K562 (cell line): ENCODE measurements around the gene MPHOSPH9. TPM values are rescaled to one million over a fixed set of nuclear protein-coding genes. Genes with fewer than 3 reads are reported as not detected.
A peak's percentile ranks its signal among the peaks of the same experiment; 100 is the strongest.

Experiments used
- CBFA2T3 ChIP-seq: fragments of 450-650 bp; IDR thresholded peaks from 2 replicates; pipeline ENCODE4 v1.6.1; 2017
- EGR1 ChIP-seq: fragments of 450-650 bp; conservative IDR thresholded peaks from 2 replicates; pipeline ENCODE4 v1.6.1; 2017; ENCODE audit warnings: mild to moderate bottlenecking
- GATAD2A ChIP-seq: fragments of 450-650 bp; IDR thresholded peaks from 2 replicates; pipeline ENCODE4 v1.6.1; 2017
- HDAC3 ChIP-seq: fragments of 450-650 bp; IDR thresholded peaks from 2 replicates; pipeline ENCODE4 v1.6.1; 2018; ENCODE audit warnings: borderline replicate concordance, mild to moderate bottlenecking, moderate library complexity; ENCODE audit not compliant: partially characterized antibody
- IFI16 ChIP-seq: fragments of 250-450 bp; sonication (Bioruptor Pico); IDR thresholded peaks from 2 replicates; pipeline ENCODE4 v2.1.2; 2022; ENCODE audit warnings: mild to moderate bottlenecking, inconsistent platforms
- KDM1A ChIP-seq, 2 experiments: fragments of 450-650 bp; IDR thresholded peaks; 2 replicates each; pipeline ENCODE4 v1.6.1; 2016; ENCODE audit warnings: mild to moderate bottlenecking in 2 of 2
- MEF2A ChIP-seq: IDR thresholded peaks from 2 replicates; pipeline ENCODE4 v1.6.1; 2011; ENCODE audit warnings: low read depth, mild to moderate bottlenecking, low read length, moderate library complexity; ENCODE audit not compliant: control insufficient read depth
- NCOR1 ChIP-seq: fragments of 450-650 bp; IDR thresholded peaks from 2 replicates; pipeline ENCODE4 v1.6.1; 2016; ENCODE audit warnings: mild to moderate bottlenecking, moderate library complexity
- NFIX ChIP-seq: fragments of 250-450 bp; sonication (Bioruptor Pico); IDR thresholded peaks from 2 replicates; pipeline ENCODE4 v1.4.0; 2020; ENCODE audit warnings: low read depth, mild to moderate bottlenecking, moderate library complexity
- RBM39 ChIP-seq: fragments of 200-400 bp; formaldehyde crosslinking; optimal IDR thresholded peaks from 2 replicates; pipeline ENCODE3; 2018; ENCODE audit warnings: low read depth, low read length
- RCOR1 ChIP-seq, 2 experiments: IDR thresholded peaks; 2 replicates each; pipeline ENCODE4 v1.6.1; 2012; ENCODE audit warnings: low read depth in 2 of 2, low read length in 2 of 2, borderline replicate concordance in 1 of 2, improper control_type of control experiment in 1 of 2
- ZNF780A ChIP-seq: fragments of 250-450 bp; sonication (Bioruptor Pico); IDR thresholded peaks from 2 replicates; pipeline ENCODE4 v1.5.0; 2021; ENCODE audit warnings: mild to moderate bottlenecking
- ZZZ3 ChIP-seq: fragments of 450-650 bp; IDR thresholded peaks from 2 replicates; pipeline ENCODE4 v1.6.1; 2016; ENCODE audit warnings: antibody characterized with exemption, mild to moderate bottlenecking, moderate library complexity
- polyA plus RNA-seq, 8 experiments: library from polyadenylated mRNA; depleted of rRNA in 4 of 8; stranded (reverse) in 5 of 8; unstranded in 3 of 8; fragments of >200 nt; fragmentation: Nextera tagmentation in 2 of 8; fragmentation: Illumina TruSeq in 1 of 8; extraction: Ambion mirVana in 2 of 8; extraction: Trizol in 1 of 8; gene quantifications; 2 replicates each; pipeline versions ENCODE4 v1.2.1 to v1.2.3, GENCODE V29; 2011 to 2014; ENCODE audit warnings: inconsistent platforms in 1 of 8, missing spikeins in 1 of 8
- total RNA-seq, 7 experiments: library from RNA; depleted of rRNA in 6 of 7; stranded (reverse); fragments of >200 nt in 6 of 7; fragmentation: Illumina TruSeq in 2 of 7; extraction: Trizol in 2 of 7; gene quantifications; 2 replicates each; pipeline versions ENCODE4 v1.2.1 to v1.2.3, GENCODE V29; 2011 to 2021; ENCODE audit warnings: low replicate concordance in 1 of 7
- TF ChIP-seq, protein P1 (sequence below): fragments of 200-800 bp; sonication (Bioruptor generic); IDR thresholded peaks from 2 replicates; pipeline ENCODE4 v1.6.1; 2017; ENCODE audit warnings: missing genetic modification characterization, missing compliant biosample characterization
- TF ChIP-seq, protein P2 (sequence below): fragments of 450-650 bp; formaldehyde crosslinking; conservative IDR thresholded peaks from 2 replicates; pipeline ENCODE4 v1.4.0; 2022; ENCODE audit warnings: mild to moderate bottlenecking, missing genetic modification characterization
- TF ChIP-seq, protein P3 (sequence below): fragments of 200-800 bp; sonication (Bioruptor generic); IDR thresholded peaks from 2 replicates; pipeline ENCODE4 v1.6.1; 2016; ENCODE audit warnings: missing genetic modification characterization, missing compliant biosample characterization
- TF ChIP-seq, protein P4 (sequence below): fragments of 250-450 bp; sonication (Bioruptor Pico); IDR thresholded peaks from 2 replicates; pipeline ENCODE4 v1.5.1; 2021; ENCODE audit warnings: mild to moderate bottlenecking
- TF ChIP-seq, protein P5 (sequence below): fragments of 450-650 bp; formaldehyde crosslinking; IDR thresholded peaks from 2 replicates; pipeline ENCODE4 v1.4.0; 2022; ENCODE audit warnings: mild to moderate bottlenecking, moderate library complexity

Gene MPHOSPH9
- total and polyA plus RNA-seq, 9 of the 15 experiments (the other 6 are each of a cell fraction or from before 2014, with no cell fraction given): 14.2 to 103 (median 54.5) TPM

DNA sequence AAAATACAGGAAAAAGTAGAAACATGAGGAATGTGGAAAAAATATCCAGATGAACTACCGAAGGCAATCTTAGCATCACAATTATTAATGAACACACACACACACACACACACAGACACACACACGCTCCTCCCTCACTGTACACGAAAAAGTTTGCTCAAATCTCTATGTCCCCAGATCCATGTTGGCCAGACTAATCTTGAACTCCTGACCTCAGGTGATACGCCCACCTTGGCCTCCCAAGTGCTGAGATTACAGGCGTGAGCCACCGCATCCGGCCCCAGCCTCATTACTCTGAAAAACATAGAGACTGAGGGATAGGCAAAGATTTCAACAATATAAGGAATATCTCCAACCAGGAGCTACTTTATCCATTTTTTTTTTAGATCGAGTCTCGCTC lies 99.2 kb downstream of the MPHOSPH9 start (continued):
- TF ChIP-seq, protein P1, sequence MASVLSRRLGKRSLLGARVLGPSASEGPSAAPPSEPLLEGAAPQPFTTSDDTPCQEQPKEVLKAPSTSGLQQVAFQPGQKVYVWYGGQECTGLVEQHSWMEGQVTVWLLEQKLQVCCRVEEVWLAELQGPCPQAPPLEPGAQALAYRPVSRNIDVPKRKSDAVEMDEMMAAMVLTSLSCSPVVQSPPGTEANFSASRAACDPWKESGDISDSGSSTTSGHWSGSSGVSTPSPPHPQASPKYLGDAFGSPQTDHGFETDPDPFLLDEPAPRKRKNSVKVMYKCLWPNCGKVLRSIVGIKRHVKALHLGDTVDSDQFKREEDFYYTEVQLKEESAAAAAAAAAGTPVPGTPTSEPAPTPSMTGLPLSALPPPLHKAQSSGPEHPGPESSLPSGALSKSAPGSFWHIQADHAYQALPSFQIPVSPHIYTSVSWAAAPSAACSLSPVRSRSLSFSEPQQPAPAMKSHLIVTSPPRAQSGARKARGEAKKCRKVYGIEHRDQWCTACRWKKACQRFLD (CRISPR knock-in tag): no peak
- TF ChIP-seq EGR1 (peak; percentile 44), NFIX (CRISPR knock-in tag) (no peak), IFI16 (CRISPR knock-in tag) (no peak), NCOR1 (no peak), CBFA2T3 (0 out of 2 replicates have a peak, but pooled peaks have one; percentile 29), KDM1A (IDR thresholded peaks at IDR 0.05) (peak; percentile 76 to 83; a peak in 3 of 4 replicates), ZZZ3 (no peak), ZNF780A (CRISPR knock-in tag) (no peak), RBM39 (no peak), RCOR1 (IDR thresholded peaks at IDR 0.05; ENCODE audit: borderline replicate concordance in 1 of 2, low read depth in 2 of 2, low read length in 2 of 2) (peak in 1 of 2 experiments; percentile 18; a peak in 1 of 4 replicates), MEF2A (no peak), HDAC3 (no peak), GATAD2A (no peak)
- TF ChIP-seq, protein P2, sequence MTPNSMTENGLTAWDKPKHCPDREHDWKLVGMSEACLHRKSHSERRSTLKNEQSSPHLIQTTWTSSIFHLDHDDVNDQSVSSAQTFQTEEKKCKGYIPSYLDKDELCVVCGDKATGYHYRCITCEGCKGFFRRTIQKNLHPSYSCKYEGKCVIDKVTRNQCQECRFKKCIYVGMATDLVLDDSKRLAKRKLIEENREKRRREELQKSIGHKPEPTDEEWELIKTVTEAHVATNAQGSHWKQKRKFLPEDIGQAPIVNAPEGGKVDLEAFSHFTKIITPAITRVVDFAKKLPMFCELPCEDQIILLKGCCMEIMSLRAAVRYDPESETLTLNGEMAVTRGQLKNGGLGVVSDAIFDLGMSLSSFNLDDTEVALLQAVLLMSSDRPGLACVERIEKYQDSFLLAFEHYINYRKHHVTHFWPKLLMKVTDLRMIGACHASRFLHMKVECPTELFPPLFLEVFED: no peak
- TF ChIP-seq, protein P3, sequence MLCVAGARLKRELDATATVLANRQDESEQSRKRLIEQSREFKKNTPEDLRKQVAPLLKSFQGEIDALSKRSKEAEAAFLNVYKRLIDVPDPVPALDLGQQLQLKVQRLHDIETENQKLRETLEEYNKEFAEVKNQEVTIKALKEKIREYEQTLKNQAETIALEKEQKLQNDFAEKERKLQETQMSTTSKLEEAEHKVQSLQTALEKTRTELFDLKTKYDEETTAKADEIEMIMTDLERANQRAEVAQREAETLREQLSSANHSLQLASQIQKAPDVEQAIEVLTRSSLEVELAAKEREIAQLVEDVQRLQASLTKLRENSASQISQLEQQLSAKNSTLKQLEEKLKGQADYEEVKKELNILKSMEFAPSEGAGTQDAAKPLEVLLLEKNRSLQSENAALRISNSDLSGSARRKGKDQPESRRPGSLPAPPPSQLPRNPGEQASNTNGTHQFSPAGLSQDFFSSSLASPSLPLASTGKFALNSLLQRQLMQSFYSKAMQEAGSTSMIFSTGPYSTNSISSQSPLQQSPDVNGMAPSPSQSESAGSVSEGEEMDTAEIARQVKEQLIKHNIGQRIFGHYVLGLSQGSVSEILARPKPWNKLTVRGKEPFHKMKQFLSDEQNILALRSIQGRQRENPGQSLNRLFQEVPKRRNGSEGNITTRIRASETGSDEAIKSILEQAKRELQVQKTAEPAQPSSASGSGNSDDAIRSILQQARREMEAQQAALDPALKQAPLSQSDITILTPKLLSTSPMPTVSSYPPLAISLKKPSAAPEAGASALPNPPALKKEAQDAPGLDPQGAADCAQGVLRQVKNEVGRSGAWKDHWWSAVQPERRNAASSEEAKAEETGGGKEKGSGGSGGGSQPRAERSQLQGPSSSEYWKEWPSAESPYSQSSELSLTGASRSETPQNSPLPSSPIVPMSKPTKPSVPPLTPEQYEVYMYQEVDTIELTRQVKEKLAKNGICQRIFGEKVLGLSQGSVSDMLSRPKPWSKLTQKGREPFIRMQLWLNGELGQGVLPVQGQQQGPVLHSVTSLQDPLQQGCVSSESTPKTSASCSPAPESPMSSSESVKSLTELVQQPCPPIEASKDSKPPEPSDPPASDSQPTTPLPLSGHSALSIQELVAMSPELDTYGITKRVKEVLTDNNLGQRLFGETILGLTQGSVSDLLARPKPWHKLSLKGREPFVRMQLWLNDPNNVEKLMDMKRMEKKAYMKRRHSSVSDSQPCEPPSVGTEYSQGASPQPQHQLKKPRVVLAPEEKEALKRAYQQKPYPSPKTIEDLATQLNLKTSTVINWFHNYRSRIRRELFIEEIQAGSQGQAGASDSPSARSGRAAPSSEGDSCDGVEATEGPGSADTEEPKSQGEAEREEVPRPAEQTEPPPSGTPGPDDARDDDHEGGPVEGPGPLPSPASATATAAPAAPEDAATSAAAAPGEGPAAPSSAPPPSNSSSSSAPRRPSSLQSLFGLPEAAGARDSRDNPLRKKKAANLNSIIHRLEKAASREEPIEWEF: no peak
- TF ChIP-seq, protein P4, sequence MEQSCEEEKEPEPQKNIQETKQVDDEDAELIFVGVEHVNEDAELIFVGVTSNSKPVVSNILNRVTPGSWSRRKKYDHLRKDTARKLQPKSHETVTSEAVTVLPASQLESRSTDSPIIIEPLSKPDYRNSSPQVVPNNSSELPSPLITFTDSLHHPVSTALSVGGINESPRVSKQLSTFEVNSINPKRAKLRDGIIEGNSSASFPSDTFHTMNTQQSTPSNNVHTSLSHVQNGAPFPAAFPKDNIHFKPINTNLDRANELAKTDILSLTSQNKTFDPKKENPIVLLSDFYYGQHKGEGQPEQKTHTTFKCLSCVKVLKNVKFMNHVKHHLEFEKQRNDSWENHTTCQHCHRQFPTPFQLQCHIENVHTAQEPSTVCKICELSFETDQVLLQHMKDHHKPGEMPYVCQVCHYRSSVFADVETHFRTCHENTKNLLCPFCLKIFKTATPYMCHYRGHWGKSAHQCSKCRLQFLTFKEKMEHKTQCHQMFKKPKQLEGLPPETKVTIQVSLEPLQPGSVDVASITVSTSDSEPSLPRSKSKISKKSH (CRISPR knock-in tag): no peak
- TF ChIP-seq, protein P5, sequence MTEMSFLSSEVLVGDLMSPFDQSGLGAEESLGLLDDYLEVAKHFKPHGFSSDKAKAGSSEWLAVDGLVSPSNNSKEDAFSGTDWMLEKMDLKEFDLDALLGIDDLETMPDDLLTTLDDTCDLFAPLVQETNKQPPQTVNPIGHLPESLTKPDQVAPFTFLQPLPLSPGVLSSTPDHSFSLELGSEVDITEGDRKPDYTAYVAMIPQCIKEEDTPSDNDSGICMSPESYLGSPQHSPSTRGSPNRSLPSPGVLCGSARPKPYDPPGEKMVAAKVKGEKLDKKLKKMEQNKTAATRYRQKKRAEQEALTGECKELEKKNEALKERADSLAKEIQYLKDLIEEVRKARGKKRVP (CRISPR knock-in tag): no peak
